GM12892 (cell line): Measurements from ENCODE around the gene WNK2.
"Not testable (repeated sequence)": the region's sequence is repeated elsewhere in the genome, so short reads cannot be mapped to it uniquely, and the experiment has no call there.

Experiments used
- POLR2A ChIP-seq: IDR thresholded peaks from 2 replicates; pipeline ENCODE4 v1.6.1; 2011; ENCODE audit warnings: low read depth, low read length, control low read depth
- POLR2AphosphoS5 ChIP-seq: IDR thresholded peaks from 2 replicates; pipeline ENCODE4 v1.6.1; 2011; ENCODE audit warnings: low read depth, low read length, control low read depth
- TAF1 ChIP-seq: IDR thresholded peaks from 2 replicates; pipeline ENCODE4 v1.6.1; 2011; ENCODE audit warnings: low read depth, mild to moderate bottlenecking, control low read depth, low read length, borderline replicate concordance

DNA sequence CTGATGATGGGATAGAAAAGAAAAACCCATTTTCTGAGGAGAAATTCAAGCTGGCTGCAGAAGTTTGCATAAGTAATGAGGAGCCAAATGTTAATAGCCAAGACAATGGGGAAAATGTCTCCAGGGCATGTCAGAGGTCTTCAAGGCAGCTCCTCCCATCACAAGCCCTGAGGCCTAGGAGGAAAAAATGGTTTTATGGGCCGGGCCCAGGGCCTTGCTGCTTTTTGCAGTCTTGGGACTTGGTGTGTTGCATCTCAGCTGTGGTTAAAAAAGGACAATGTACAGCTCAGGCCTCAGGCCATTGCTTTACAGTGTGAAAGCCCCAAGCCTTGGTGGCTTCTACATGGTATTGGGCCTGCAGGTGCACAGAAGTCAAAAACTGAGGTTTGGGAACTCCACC is 154.3 kb downstream of the WNK2 start:
- TF ChIP-seq POLR2AphosphoS5, TAF1, POLR2A: not testable (repeated sequence)
